Pancreas (tissue), 10 donors: ENCODE data around the gene HEPACAM. TPM values are rescaled to one million over a fixed set of nuclear protein-coding genes. Genes with fewer than 3 reads are reported as not detected.

Experiments used
- ATAC-seq, 4 donors: fragments of 200-7000 bp; cut with Tn5 transposase; one replicate each; pipeline versions ENCODE4 v1.8.0 to v1.9.1; 2020; ENCODE audit warnings: mild to moderate bottlenecking in 4 of 4, moderate library complexity in 4 of 4
- DNase-seq, 6 donors: peaks; one replicate each; pipeline ENCODE4 v3.0.0-alpha.2; 2020
- FAIRE-seq: peaks from 2 replicates; lab custom pipeline; 2012; peaks lifted over from hg19 to GRCh38; lab: Jason Lieb, UNC
- H3K27ac ChIP-seq, 4 donors: fragments of 200-600 bp; sonication (generic); 1 replicate in 3 of 4; 2 replicates in 1 of 4; pipeline versions ENCODE4 v1.5.0 to v1.8.0; 2020
- H3K27me3 ChIP-seq, 4 donors: fragments of 200-600 bp; one replicate each; pipeline ENCODE4 v1.8.0; 2021
- H3K36me3 ChIP-seq, 3 donors: fragments of 200-600 bp; sonication (generic) in 1 of 3; one replicate each; pipeline versions ENCODE4 v1.5.0 to v1.8.0; 2020 to 2021
- H3K4me1 ChIP-seq, 3 donors: fragments of 200-600 bp; one replicate each; pipeline ENCODE4 v1.8.0; 2021
- H3K4me3 ChIP-seq, 4 donors: fragments of 200-600 bp; sonication (generic) in 2 of 4; one replicate each; pipeline versions ENCODE4 v1.5.0 to v1.8.0; 2020 to 2021
- H3K9me3 ChIP-seq, 4 donors: fragments of 200-600 bp; one replicate each; pipeline ENCODE4 v1.8.0; 2021
- WGBS, 2 donors: extraction: QIAGEN DNeasy Blood & Tissue Kit; methylation state at CpG; one replicate each; pipeline ENCODE4 v1.1.7; 2013; 5-methylcytosine and 5-hydroxymethylcytosine counted together
- intact Hi-C, 3 donors: fragments of 100-400 bp; cut with DNase I; formaldehyde crosslinking; loops; one replicate each; pipeline versions ENCODE4 v1.11.1 to v1.14.2; 2022
- polyA plus RNA-seq, 2 donors: library from polyadenylated mRNA; stranded (reverse); fragments of 200-250 nt; gene quantifications; one replicate each; pipeline ENCODE4 v1.2.3, GENCODE V29; 2013
- total RNA-seq, 6 donors: library from RNA; stranded (reverse); fragmentation: NEBNext Ultra II Directional in 4 of 6; extraction: Animal tissue kit (Norgen Biotek cat#: 25700) in 4 of 6; gene quantifications; one replicate each; pipeline versions ENCODE4 v1.2.1 to v1.2.4, GENCODE V29; 2021 to 2023
- TF ChIP-seq, protein P1 (sequence below), 4 donors: fragments of 200-600 bp; sonication (generic) in 3 of 4; IDR thresholded peaks; one replicate each; pipeline versions ENCODE4 v1.5.0 to v1.8.0; 2021; ENCODE audit warnings: antibody characterized with exemption in 4 of 4
- donor health status: healthy with polysubstance abuse.
- donor health status: DM: no; HTN: no; CAD: no; lungs with moderate emphysema.
- donor health status: DM: no; HTN: no; CAD: no.
- donor health status: control.
- donor health status: control.
- donor health status: Bipolar disorder and iron deficiency.
- donor health status: DM: yes; HTN: yes; CAD: no.
- donor health status: DM: no; HTN: no; CAD: no.
- donor health status: DM: no; HTN: no; CAD: no.
- donor health status: DM: yes; HTN: yes; CAD: no.

HEPACAM gene
- total and polyA plus RNA-seq, 8 donors = 0.03 to 0.38 (median 0.15) TPM; not detected in 2

DNA sequence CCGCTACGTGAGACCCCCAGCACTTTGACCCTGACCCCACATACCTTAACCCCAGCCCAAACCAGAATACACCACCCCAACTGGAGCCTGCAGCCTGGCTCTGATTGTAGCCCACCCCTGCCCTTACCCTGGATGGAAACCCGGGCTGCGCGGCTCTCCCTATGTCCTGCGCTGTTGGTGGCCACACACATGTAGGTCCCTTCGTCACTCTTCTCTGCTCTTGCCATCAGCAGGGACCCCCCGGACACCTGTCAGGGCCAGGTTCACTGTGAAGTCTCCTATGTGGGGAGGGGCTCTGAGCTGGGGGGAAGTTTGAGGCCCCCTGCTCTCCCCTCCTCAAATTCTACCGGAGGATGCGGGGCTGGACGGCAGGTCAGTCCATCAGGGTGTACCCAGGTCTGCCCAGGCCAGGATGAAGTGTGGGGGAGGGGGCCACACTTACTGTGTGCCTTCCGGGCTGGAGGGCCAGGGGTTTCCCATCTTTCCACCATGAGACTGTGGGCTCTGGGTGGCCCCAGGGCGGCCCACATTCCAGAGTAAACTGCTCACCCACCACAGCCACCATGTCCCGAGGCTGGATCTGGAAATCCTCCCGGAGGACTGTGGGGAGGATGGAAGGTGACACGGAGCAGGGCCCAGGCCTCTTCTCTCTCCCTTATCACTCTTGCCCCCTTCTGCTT, 39.6 kb downstream of the HEPACAM start:
- ATAC-seq (no peak), DNase-seq (no peak), FAIRE-seq (no peak)
- H3K9me3 ChIP-seq = no peaks in the 10 kb centered on the region
- 78 to 86% methylated on average over 15 to 16 of the region's 16 CpGs for WGBS, 2 donors
- intact Hi-C loops = no loop called here
- H3K27ac ChIP-seq = no peak overlapping the region
- TF ChIP-seq, protein P1, sequence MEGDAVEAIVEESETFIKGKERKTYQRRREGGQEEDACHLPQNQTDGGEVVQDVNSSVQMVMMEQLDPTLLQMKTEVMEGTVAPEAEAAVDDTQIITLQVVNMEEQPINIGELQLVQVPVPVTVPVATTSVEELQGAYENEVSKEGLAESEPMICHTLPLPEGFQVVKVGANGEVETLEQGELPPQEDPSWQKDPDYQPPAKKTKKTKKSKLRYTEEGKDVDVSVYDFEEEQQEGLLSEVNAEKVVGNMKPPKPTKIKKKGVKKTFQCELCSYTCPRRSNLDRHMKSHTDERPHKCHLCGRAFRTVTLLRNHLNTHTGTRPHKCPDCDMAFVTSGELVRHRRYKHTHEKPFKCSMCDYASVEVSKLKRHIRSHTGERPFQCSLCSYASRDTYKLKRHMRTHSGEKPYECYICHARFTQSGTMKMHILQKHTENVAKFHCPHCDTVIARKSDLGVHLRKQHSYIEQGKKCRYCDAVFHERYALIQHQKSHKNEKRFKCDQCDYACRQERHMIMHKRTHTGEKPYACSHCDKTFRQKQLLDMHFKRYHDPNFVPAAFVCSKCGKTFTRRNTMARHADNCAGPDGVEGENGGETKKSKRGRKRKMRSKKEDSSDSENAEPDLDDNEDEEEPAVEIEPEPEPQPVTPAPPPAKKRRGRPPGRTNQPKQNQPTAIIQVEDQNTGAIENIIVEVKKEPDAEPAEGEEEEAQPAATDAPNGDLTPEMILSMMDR (IDR thresholded peaks at IDR 0.05) = no peak
- no peaks in the 10 kb centered on the region for H3K36me3 ChIP-seq
- no peaks in the 10 kb centered on the region for H3K4me1 ChIP-seq
- H3K27me3 ChIP-seq = no peaks in the 10 kb centered on the region
- no peak overlapping the region for H3K4me3 ChIP-seq

DNA sequence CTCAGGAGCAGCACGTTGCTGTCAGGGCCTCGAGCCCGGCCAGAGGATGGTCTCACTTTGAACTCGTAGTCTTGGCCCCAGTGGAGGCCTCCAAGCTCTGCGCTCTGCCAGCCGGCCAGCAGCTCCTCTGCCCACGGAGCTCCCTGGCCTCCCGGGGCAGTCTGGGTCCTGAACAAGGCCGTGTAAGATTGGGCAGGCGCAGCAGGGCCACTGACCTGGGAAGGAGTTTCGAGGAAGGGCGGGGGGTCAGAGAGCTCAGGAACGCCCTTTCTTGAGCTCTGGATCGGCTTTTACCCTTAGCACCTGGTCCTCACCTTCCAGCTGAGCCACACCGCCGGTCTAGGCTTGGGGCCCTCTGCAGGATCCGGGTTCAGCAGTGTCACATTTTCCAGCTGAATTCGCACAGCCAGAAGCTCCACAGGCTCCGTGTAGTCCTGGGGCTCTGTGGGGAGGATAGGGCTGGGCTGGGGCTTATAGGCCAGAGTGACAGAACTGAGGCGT, 40.3 kb downstream of the HEPACAM start:
- no peak for DNase-seq

DNA sequence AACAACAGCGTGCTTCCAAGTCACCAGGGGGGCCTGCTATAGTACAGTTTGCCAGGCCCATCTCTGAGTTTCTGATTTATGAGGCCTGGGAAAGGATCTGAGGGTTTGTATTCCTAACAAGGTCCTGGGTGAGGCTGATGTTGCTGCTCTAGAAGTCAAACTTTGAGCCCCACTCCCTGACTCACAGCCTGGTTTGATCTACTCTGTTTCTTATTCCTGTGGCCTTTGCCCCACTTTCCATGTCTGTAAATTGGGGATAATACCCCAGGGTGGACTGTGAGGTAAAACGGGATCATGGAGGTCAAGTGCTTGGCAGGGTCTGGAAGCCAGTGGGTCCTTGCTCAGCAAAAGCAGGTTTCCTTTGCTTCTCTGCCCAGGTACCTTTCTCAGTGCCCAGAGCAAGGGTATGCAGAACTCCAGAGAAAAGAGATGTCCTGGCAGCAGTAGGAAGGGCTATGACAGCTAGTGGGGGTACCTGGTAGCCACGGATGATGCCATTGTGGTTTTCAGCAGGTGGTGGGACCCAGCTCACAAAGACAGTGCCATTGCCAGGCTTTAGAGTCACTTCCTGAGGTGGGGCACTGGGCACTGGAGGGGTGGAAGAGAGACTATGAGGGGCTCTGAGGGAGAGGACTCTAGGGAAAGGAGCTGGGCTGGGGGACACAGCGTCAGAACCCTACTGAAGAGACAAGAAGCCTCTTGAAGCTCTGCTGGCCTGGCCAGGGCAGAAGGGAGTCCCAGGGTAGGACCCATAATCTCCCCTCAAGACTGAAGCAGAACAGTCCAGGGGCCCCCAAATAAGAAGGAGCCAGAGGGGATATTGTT, 41.0 kb downstream of the HEPACAM start:
- Histone ChIP-seq H3K27me3 (no peaks in the 10 kb centered on the region), H3K27ac (no peak overlapping the region), H3K4me1 (no peaks in the 10 kb centered on the region), H3K9me3 (no peaks in the 10 kb centered on the region), H3K36me3 (no peaks in the 10 kb centered on the region), H3K4me3 (no peak overlapping the region)
- 71 to 73% methylated on average over 4 of the region's 4 CpGs for WGBS, 2 donors
- TF ChIP-seq, protein P1 (IDR thresholded peaks at IDR 0.05) = no peak
- intact Hi-C loops = no loop called here
- FAIRE-seq = no peak
- ATAC-seq = no peak
- DNase-seq = no peak

More for the DNA sequence above, 40.3 kb downstream of the HEPACAM start:
- TF ChIP-seq, protein P1 (IDR thresholded peaks at IDR 0.05) = no peak
- Histone ChIP-seq H3K4me1 (no peaks in the 10 kb centered on the region), H3K9me3 (no peaks in the 10 kb centered on the region), H3K4me3 (no peak overlapping the region), H3K36me3 (no peaks in the 10 kb centered on the region), H3K27ac (no peak overlapping the region), H3K27me3 (no peaks in the 10 kb centered on the region)
- ATAC-seq = no peak
- no peak for FAIRE-seq
- intact Hi-C loops = no loop called here
- WGBS, 2 donors = 77 to 82% methylated on average over 20 of the region's 20 CpGs

DNA sequence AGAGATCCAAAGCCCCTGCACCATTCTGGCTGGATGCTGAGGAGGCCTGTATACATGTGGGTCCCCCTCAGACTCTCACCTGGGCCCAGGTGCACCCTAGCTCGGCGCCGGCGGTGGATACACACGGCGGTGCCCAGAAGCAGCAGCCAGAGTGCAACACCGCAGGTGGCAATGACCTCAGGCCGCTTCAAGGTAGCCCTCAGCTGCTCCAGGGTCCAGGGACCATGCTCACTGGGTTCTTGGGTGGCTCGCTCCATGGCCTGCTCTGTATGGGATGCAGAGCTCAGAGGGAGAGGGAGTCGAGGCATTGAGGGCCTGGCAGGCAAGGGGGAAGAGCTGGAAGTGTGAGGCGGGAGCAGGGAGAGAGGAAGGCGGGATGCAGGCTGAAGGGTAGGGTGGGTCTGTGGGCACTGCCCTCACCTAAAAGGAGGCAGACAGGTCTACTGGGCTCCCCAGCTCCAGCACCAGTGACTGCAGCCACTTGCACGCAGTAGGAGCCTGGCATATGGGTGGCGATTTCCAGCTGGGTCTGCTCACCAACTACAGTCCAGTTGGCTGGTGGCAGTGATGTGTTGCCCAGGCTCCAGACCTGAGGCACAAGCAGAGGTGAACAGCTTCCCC, 42.0 kb downstream of the HEPACAM start:
- TF ChIP-seq, protein P1 (IDR thresholded peaks at IDR 0.05) = no peak
- intact Hi-C loops = no loop called here
- FAIRE-seq (no peak), ATAC-seq (no peak), DNase-seq (no peak)
- Histone ChIP-seq H3K27me3 (no peaks in the 10 kb centered on the region), H3K4me1 (no peaks in the 10 kb centered on the region), H3K27ac (no peak overlapping the region), H3K4me3 (no peak overlapping the region), H3K36me3 (no peaks in the 10 kb centered on the region), H3K9me3 (no peaks in the 10 kb centered on the region)
- WGBS, 2 donors = 70 to 75% methylated on average over 14 of the region's 14 CpGs
